ENCODE measurements around the gene TCF7L2.

TCF7L2 gene

GRCh38 chr10:113176652-113177155 is 226.7 kb downstream of the TCF7L2 start:
- H3K4me3 ChIP-seq (ENCODE audit: low read depth, low read length), result no peak overlapping the region
- no peak for TF ChIP-seq CTCF (IDR thresholded peaks at IDR 0.05; ENCODE audit: control insufficient read depth, extremely low read depth, insufficient read depth)
- no peak for DNase-seq (ENCODE audit: low read depth)

DNA sequence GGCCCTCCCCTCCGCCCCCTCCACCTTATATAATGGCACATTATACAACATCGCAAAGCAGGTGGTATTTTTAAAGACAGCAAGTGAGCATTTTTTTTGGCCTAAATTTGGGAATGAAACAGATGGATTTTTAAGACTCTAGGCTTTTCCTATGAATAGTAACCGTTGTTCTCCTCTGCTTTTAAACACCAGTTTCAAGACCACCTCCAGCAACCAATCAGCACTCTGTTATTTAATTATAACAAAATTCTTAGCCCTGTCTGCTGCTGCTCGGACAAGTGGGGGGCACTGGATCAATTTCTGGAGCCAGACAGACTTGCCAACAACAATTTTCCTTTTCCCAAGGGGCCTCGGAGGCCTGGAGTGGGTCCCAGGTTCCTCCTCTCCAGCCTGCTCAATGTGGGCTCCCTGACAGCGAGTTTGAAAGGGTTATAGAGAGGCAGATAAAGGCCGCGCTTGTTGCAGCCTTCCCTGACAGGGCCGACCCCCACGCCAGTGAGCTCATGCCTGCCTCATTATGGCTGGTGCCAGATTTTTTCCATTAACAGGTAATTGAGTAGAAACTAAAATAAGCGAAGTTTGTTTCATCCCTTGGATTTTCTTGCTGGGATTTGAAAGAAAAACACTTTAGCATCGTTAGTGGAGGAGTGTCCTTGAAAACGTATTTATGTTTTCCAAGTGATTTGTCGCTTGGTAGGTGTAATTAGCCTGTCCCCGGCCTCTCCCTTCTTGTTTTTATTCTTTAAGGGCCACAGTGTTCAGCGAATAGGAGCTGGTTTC is 227.3 kb downstream of the TCF7L2 start:
- no peak for DNase-seq (ENCODE audit: low read depth)
- TF ChIP-seq CTCF (IDR thresholded peaks at IDR 0.05; ENCODE audit: control insufficient read depth, extremely low read depth, insufficient read depth), result no peak
- no peak overlapping the region for H3K4me3 ChIP-seq (ENCODE audit: low read depth, low read length)

DNA sequence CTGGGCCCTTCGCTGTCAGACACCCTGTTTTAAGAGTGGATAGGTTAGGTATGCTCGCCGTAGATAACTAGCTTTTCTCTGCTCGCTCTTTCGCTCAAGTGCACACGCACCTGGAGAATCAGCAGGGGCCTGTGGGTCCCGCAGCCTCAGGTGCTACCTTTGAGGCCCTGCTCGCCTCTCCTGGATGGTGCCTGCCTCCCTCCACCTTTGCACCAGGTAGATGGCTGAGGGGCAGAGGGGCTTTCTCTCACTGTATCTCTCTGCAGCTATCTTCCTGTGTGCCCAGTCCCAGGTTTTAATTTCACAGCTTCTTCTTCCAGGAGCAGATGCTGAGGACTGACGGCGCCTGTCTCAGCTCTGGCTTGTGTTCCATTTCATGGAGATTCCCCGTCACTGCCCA is 227.9 kb downstream of the TCF7L2 start:
- H3K4me3 ChIP-seq (ENCODE audit: low read depth, low read length), result no peak overlapping the region
- DNase-seq (ENCODE audit: low read depth), result no peak
- TF ChIP-seq CTCF (IDR thresholded peaks at IDR 0.05; ENCODE audit: control insufficient read depth, extremely low read depth, insufficient read depth), result no peak

GRCh38 chr10:113178771-113179170 is 228.7 kb downstream of the TCF7L2 start:
- TF ChIP-seq CTCF (IDR thresholded peaks at IDR 0.05; ENCODE audit: control insufficient read depth, extremely low read depth, insufficient read depth), result no peak
- no peak overlapping the region for H3K4me3 ChIP-seq (ENCODE audit: low read depth, low read length)
- DNase-seq (ENCODE audit: low read depth), result no peak

GRCh38 chr10:113179265-113179664 is 229.2 kb downstream of the TCF7L2 start:
- no peak overlapping the region for H3K4me3 ChIP-seq (ENCODE audit: low read depth, low read length)
- TF ChIP-seq CTCF (IDR thresholded peaks at IDR 0.05; ENCODE audit: control insufficient read depth, extremely low read depth, insufficient read depth), result no peak
- DNase-seq (ENCODE audit: low read depth), result no peak

DNA sequence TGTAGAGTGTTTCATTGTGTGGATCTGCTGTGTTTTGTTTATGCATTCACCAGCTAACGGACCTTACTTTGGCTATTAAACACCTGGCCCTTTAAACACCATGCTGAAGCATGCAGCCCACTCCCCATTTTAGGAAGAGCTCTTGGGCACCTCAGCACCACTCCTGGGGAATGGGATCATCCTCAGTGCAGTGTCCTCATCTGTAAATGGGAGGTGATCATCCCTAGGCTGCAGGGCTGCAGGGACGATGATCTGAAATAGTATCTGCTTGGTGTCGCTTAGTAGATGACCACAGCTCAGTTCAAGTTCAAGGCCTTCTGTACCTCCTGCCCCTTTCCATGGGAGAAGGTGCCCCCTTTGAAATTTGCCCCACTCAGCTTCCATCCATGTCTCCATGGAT is 229.9 kb downstream of the TCF7L2 start:
- DNase-seq (ENCODE audit: low read depth), result no peak
- no peak for TF ChIP-seq CTCF (IDR thresholded peaks at IDR 0.05; ENCODE audit: control insufficient read depth, extremely low read depth, insufficient read depth)
- no peak overlapping the region for H3K4me3 ChIP-seq (ENCODE audit: low read depth, low read length)

All from LNCaP clone FGC (cell line).